Activated gamma-delta T cell (primary cell): ENCODE measurements around the gene CFAP210.
A peak's percentile ranks its signal among the peaks of the same experiment; 100 is the strongest.

ENCODE experiments used
- DNase-seq: peaks from one replicate; lab custom pipeline; 2025; lab: John Stamatoyannopoulos, UW
- total RNA-seq, 2 donors: gene quantifications; one replicate each; lab custom pipeline; 2026; lab: John Stamatoyannopoulos, UW

The CFAP210 gene
- 0.35 to 0.51 reads per million in 2 donors for total RNA-seq

DNA sequence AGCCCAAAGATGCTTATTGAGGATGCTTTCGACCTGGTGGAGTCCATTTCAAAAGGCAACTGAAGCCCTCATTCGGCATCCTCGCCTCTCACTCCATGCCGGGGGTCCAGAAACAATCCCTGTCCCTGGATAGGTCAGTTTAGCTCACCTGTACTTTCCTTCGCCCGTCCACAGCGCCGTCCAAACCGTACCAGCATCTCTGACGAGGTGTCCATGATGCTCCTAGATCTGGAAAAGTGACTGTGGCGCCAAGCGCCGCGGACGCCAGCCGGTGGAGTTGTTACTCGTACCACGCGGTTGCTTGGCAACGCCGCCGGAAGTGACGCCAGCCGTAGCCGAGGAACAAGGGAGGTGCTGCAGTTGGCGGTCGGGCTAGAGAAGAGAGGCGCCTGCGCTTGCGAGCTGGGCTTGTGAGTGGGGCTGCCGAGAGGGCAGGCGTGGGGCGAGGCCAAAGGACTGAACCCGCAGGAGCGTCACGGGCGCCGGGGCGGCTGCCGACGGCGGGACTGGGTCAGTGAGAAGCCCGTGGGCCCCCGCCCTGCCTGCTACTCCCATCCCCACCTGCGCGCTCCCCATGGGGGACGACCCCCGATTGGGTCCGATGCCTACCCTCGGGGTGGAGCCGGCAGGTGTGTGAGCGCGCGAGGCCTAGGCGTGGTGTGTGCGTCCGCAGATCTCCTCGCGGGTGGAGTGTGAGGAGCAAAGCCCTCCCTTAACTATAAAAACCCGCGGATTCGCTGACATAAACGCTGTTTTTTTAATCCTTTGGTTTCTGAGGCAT lies at the start of gene CFAP210, which contains the start of gene PHOSPHO2:
Gene CFAP210, minus strand, starts transcription at position 293 of the 781 bp plus-strand sequence. Its CDS starts 78 bp downstream, at position 215.
Gene PHOSPHO2, plus strand, starts transcription at position 357 of the 781 bp plus-strand sequence. CDS start 6,503 bp downstream, outside the sequence.
- DNase-seq = peak; percentile 100

DNA sequence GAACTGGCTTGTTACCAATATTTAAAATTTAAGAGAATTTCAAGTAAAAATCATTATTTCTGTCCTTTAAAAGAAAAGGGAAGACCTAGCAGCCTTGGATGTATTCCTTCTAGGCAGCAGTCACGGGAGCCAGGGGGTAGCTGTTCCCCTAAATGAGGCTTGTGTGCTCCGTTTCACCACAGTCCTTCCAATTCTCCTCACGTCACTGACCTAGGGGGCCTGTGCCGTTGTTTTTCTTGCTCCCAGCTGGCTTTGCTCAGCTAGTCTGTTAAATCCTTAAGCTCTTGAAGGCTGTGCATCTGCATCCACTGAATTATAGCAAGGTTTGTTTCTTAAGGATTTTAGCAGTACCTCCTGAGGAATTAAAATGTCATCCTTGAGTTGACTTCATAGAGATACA lies 49.3 kb upstream of the CFAP210 start:
- no peak for DNase-seq

GRCh38 chr2:169739351-169739750 lies 45.1 kb upstream of the CFAP210 start:
- DNase-seq = no peak

DNA sequence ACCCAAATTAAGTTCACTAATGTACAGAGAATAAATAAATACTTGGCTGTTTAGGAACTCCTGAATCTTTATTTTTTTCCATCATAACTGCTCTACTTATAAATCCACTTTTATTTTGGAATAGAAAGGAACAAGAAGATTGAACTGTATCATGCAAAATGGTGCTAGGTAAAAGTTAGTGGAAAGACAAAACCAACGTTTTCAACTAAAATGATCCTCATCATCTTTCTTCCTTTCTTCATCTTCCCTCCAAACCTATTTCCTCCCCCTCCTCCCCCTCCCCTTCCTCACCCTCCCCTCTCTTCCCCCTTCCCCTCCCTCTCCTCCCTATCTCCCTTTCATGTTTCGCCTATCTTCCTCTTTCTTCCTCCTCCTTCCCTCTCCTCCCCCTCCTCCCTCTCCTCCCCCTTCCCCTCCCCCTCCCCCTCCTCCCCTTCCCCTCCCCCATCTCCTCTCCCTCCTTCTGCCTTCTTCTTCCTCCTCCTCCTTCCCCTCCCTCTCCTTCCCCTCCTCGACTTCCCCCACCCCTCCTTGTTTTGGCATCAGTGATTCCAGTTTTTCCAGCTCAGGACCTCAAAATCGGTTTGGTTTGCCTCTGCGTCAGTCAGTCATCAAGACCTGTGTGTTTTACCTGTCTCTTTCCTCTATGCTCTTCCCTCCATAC lies 44.5 kb upstream of the CFAP210 start:
- DNase-seq = no peak

DNA sequence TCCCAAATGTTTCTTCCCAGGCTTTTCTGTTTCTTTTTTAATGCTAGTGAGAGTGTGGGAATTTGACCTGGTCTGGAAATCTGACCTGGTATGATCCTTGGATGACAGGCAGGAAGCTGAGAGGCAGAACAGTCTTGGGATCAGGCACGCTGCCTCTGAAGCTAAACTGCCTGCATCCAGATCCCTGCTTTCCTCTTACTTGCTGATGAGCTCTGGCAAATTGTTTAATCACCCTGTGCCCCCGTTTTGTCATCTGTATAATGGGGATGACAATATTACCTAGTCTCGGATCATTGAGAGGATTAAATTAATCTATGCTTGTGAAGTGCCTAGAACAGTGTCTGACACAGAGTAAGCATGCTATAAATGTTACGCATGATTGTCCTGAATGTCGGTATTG lies 42.7 kb upstream of the CFAP210 start:
- DNase-seq = no peak

DNA sequence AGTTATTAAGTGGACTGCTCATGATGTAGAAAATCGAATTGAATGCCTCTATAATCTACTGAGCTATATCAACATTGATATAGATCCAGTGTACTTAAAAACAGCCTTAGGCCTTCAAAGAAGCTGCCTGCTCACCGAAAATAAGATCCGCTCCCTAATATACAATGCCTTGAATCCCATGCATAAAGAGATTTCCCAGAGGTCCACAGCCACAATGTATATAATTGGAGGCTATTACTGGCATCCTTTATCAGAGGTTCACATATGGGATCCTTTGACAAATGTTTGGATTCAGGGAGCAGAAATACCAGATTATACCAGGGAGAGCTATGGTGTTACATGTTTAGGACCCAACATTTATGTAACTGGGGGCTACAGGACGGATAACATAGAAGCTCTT lies 41.4 kb upstream of the CFAP210 start:
- DNase-seq = no peak

- DNase-seq = peak; percentile 12
These were observed 40.1 kb upstream of the CFAP210 start for GRCh38 chr2:169734169-169734847.

- DNase-seq = no peak
These were observed 38.6 kb upstream of the CFAP210 start for GRCh38 chr2:169732583-169733358.

GRCh38 chr2:169732075-169732474 lies 37.9 kb upstream of the CFAP210 start:
- no peak for DNase-seq

DNA sequence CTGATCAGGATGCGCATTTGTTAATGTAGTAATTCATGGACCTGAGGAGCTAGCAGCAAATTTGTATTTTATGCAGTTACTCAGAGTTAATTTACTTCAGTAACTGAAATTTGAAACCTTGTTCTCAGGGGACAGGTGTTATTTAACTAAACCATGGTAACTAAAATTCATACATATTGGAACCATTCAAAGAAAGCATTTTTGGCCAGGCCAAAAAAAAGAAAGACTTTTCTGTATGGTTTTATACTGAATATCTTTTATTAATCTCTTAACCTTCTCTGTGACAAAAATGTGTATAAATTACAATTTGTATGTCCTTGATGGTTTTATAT lies 35.0 kb upstream of the CFAP210 start:
- no peak for DNase-seq

- no peak for DNase-seq
These were observed 32.9 kb upstream of the CFAP210 start for GRCh38 chr2:169727065-169727464.

GRCh38 chr2:169721016-169721415 lies 26.8 kb upstream of the CFAP210 start:
- no peak for DNase-seq

- no peak for DNase-seq
These were observed 24.8 kb upstream of the CFAP210 start for GRCh38 chr2:169718930-169719504.

DNA sequence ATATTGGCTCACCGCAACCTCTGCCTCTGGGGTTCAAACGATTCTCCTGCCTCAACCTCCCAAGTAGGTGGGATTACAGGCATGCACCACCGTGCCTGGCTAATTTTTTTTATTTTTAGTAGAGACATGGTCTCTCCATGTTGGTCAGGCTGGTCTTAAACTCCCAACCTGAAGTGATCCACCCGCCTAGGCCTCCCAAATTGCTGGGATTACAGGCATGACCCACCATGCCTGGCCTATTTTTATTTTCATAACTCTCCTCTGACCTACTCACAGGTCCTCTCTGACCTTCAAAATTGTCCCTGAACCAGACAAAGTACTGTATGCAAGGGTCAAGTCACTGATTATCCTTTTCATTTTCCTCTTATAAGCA lies 23.5 kb upstream of the CFAP210 start:
- no peak for DNase-seq

GRCh38 chr2:169716938-169717690 lies 22.9 kb upstream of the CFAP210 start:
- DNase-seq = no peak

- DNase-seq = no peak
These were observed 22.2 kb upstream of the CFAP210 start for GRCh38 chr2:169716238-169716886.

DNA sequence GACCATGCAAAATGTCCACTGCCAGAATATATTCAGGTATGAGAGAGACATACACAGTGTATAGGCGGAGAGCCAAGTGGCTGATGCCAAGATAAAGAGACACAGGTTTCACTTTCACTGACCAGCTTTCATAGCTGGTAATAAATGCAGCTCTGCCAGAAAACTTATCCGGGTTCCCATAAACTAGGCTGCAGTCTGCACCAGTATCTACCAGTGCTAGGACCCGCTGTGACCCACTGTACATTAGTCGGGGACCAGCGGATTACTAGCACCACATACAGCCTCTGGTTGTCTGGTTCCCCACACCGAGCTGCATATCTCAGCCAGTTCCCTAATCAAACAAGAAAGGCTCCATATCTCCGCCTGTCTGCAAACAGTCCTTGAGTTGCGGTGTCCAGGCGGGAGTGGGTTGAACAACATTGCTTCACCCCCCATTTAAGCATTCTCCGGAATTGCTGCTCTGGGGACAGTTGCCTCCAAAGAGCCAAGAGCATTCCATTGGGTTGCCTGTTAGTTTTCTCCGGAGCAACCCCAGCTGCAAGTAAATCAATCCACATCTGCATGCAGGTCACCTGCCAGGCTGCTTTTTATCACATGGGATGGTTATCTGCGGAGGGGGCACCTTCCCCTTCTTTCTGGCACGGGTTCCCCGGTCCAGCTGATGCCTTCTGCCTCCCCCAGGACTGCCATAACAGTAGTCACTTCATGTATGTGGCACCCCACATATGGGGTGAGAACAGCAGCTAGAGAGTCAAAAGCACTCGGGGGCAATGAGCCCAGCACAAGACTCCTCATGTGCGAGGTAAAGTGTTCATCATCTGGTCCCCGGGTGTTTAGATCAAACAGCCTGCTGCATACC lies 21.4 kb upstream of the CFAP210 start:
- DNase-seq = no peak

GRCh38 chr2:169714699-169715098 lies 20.5 kb upstream of the CFAP210 start:
- no peak for DNase-seq

DNA sequence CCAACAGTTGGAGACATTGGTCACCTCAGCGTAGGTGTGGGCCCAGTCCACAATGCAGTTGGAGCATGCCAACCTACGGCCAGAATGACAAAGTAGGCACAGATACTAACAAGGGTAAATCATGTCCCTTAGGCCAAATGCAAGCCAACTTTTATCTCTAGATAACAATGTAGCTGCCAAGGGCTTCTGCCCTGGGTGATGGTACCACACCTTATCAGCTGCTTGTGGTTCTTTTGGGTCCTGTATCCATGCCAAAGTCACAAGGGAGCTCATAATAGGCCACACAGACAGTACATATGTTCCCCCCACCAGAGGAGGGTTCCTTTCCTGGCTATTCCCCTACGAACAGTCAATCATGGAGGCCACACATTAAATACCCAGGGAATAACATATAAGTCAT lies 19.1 kb upstream of the CFAP210 start:
- no peak for DNase-seq
